ENCODE data around the gene SIM2. TPM values are rescaled to one million over a fixed set of nuclear protein-coding genes. Genes with fewer than 3 reads are reported as not detected.

The SIM2 gene
- total RNA-seq, 1 donor from 2014 or later = not detected

GRCh38 chr21:36678538-36678937, 20.4 kb upstream of the SIM2 start:
- DNase-seq (ENCODE audit: missing footprints) = no peak
- intact Hi-C loops (cut with DNase I) = no loop called here
- ATAC-seq = no peak

GRCh38 chr21:36681117-36681631, 17.7 kb upstream of the SIM2 start:
- no peak for DNase-seq (ENCODE audit: missing footprints)
- intact Hi-C loops (cut with DNase I) = no loop called here
- no peak for ATAC-seq

GRCh38 chr21:36684957-36685714, 13.8 kb upstream of the SIM2 start:
- DNase-seq (ENCODE audit: missing footprints) (no peak), ATAC-seq (peak; percentile 84)
- intact Hi-C loops (cut with DNase I) = no loop called here

GRCh38 chr21:36686955-36687354, 12.0 kb upstream of the SIM2 start:
- intact Hi-C loops (cut with DNase I) = no loop called here
- no peak for DNase-seq (ENCODE audit: missing footprints)
- ATAC-seq = no peak

GRCh38 chr21:36688324-36688723, 10.6 kb upstream of the SIM2 start:
- DNase-seq (ENCODE audit: missing footprints) (no peak), ATAC-seq (peak; percentile 37)
- intact Hi-C loops (cut with DNase I) = no loop called here

- DNase-seq (ENCODE audit: missing footprints) (no peak), ATAC-seq (no peak)
- intact Hi-C loops (cut with DNase I) = no loop called here
These were observed 9.6 kb upstream of the SIM2 start for GRCh38 chr21:36689324-36689723.

GRCh38 chr21:36690628-36691554, 8.0 kb upstream of the SIM2 start:
- ATAC-seq = no peak
- no peak for DNase-seq (ENCODE audit: missing footprints)
- intact Hi-C loops (cut with DNase I) = no loop called here

- DNase-seq (ENCODE audit: missing footprints) (no peak), ATAC-seq (no peak)
- intact Hi-C loops (cut with DNase I) = no loop called here
These were observed 7.3 kb upstream of the SIM2 start for GRCh38 chr21:36691555-36692041.

GRCh38 chr21:36692114-36692834, 6.6 kb upstream of the SIM2 start:
- ATAC-seq = no peak
- intact Hi-C loops (cut with DNase I) = no loop called here
- no peak for DNase-seq (ENCODE audit: missing footprints)

GRCh38 chr21:36692835-36693488, 6.0 kb upstream of the SIM2 start:
- DNase-seq (ENCODE audit: missing footprints) (no peak), ATAC-seq (no peak)
- intact Hi-C loops (cut with DNase I) = no loop called here

- intact Hi-C loops (cut with DNase I) = no loop called here
- DNase-seq (ENCODE audit: missing footprints) (no peak), ATAC-seq (no peak)
These were observed 5.4 kb upstream of the SIM2 start for GRCh38 chr21:36693489-36694030.

GRCh38 chr21:36694031-36694515, 4.8 kb upstream of the SIM2 start:
- intact Hi-C loops (cut with DNase I) = no loop called here

GRCh38 chr21:36694593-36695282, 4.2 kb upstream of the SIM2 start:
- DNase-seq (ENCODE audit: missing footprints) (no peak), ATAC-seq (no peak)
- intact Hi-C loops (cut with DNase I) = no loop called here

More at GRCh38 chr21:36694031-36694515, 4.8 kb upstream of the SIM2 start:
- no peak for DNase-seq (ENCODE audit: missing footprints)
- ATAC-seq = no peak

GRCh38 chr21:36695283-36695634, 3.7 kb upstream of the SIM2 start:
- ATAC-seq (no peak), DNase-seq (ENCODE audit: missing footprints) (no peak)
- intact Hi-C loops (cut with DNase I) = no loop called here

GRCh38 chr21:36695671-36696389, 3.1 kb upstream of the SIM2 start:
- no peak for DNase-seq (ENCODE audit: missing footprints)
- ATAC-seq = no peak
- intact Hi-C loops (cut with DNase I) = no loop called here

- DNase-seq (ENCODE audit: missing footprints) (no peak), ATAC-seq (no peak)
- intact Hi-C loops (cut with DNase I) = no loop called here
These were observed 2.4 kb upstream of the SIM2 start for GRCh38 chr21:36696390-36697059.
